CD4-positive, alpha-beta T cell treated with Interleukin-6 at 100 ng/mL for 8 hours (primary cell): Measurements from ENCODE around the gene KCNMA1.
"Not testable (repeated sequence)": the region's sequence is repeated elsewhere in the genome, so short reads cannot be mapped to it uniquely, and the experiment has no call there.

Experiments
- DNase-seq: peaks from one replicate; pipeline ENCODE4 v3.0.0-alpha.2; 2020; ENCODE audit warnings: mixed read lengths, low spot score

KCNMA1 gene

DNA sequence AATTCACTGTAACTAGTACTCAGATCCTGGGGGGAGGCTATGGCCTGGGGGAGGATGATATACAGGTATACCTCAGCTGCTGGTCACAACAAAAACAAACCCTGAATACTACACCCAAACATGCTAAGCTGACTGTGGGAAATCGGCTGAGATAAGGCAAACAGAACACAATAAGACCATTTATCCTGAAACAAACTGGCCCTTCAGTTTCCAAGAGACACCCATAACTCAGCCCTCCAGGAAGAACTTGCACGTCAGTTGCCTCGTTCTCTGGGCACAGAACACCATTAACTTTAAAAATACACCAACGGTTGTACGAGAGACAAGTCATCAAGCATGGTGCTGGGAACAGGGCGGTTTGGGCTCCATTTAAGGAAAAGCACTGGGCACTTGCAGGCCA, 24.1 kb upstream of the KCNMA1 start:
- DNase-seq = no peak

DNA sequence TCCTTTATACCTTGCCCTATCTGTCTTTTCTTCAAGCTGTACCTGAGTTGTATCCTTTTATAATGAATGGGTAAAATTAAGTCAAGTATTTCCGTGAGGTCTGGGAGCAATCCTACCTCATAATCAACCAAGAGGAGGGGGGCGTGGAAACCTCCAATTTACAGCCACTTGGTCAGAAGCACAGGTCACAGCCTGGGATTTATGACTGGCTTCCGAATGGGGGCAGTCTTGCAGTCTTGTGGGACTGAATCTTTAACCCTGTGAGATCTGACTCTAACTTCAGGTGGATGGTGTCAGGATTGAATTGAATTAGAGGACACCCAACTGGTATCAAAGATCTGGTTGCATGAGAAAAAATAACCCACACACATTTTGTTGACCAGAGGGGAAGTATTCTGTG, 23.5 kb upstream of the KCNMA1 start:
- DNase-seq = no peak

GRCh38 chr10:77659046-77659670, 21.6 kb upstream of the KCNMA1 start:
- DNase-seq = not testable (repeated sequence)

- DNase-seq = no peak
Observed at GRCh38 chr10:77653210-77653609, 15.6 kb upstream of the KCNMA1 start.

- no peak for DNase-seq
Observed at GRCh38 chr10:77649333-77650331, 12.0 kb upstream of the KCNMA1 start.

GRCh38 chr10:77648472-77648871, 10.9 kb upstream of the KCNMA1 start:
- no peak for DNase-seq

- DNase-seq = no peak
Observed at GRCh38 chr10:77647543-77648293, 10.1 kb upstream of the KCNMA1 start.

GRCh38 chr10:77644557-77645243, 7.1 kb upstream of the KCNMA1 start:
- no peak for DNase-seq

- DNase-seq = no peak
Observed at GRCh38 chr10:77643795-77644468, 6.3 kb upstream of the KCNMA1 start.

GRCh38 chr10:77641788-77642397, 4.3 kb upstream of the KCNMA1 start:
- peak; percentile 28 for DNase-seq

- DNase-seq = no peak
Observed at GRCh38 chr10:77641344-77641743, 3.7 kb upstream of the KCNMA1 start.

DNA sequence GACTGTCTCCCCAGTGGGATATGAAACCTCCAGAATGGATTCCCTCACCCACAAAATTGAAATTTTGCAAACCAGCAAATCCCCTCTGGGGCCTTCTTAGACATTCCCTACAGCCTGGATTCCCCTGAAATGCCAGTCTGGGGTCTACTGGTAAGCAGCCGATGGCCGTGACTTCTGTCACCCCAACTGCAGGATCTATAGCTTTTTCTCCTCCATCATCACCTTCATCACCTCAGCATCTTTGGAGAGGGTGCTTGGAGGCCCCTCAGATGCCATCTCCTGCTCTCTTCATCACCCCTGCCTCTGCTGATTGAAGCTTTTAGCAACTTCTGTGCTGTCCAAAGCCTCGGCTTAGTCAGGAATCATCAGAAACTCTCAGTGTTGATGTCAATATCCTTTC, 2.6 kb upstream of the KCNMA1 start:
- DNase-seq = no peak

DNA sequence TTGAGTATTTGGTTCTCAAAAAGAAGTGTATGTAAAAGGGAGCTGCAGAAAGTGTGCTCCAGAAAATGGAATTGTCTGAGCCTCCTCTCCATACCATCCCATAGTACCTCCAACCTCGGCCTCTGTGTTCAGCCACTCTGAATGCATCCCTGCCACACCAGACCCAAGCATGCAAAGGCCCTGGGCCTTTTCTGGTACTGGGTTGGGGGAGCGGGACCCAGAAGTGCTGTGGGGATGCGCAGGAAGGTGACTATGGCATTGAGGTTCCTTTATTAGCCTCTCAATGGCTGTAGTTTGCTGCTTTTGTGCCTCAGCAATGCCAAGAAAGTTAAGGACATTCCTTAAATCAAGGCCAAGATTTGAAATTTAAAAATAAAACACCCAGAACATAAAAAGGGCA, 2.1 kb upstream of the KCNMA1 start:
- no peak for DNase-seq

DNA sequence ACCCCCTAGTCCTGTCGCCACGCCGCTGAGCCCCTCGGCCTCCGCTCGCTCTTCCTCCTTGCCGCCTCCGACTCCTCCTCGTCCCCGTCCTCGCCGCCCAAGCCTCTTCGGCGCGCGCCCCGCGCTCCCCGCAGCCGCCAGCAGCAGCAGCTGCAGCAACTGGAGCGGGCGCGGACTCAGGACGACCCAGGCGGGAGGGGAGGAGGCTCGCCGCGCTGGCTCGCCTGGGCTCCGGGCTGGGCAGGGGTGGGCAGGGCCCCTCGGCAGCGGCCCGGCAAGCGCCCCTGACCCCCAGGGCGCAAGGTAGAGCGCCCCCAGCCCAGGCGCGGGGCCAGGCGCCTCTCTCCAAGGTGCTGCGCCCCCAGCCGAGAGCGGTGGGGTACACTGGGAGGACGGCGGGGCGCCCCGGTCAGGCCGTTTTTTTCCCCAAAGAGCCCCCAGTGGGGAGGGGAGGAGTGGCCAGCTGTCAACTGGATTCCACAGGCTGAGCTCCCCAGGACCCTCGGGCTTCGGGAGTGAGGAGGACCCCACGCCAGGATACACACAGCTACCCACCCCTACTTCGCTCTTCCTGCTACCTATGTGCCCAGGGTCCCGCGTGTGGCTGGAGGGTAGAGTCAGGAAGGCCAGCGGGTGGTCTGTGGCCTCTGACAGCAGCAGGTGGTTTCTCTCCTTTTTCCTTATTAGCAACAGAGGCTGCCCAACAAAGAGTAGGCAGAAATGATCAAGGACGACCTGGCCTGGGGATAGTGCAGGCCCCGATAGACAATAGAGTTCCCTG, 903 bp upstream of the KCNMA1 start:
- DNase-seq = no peak

DNA sequence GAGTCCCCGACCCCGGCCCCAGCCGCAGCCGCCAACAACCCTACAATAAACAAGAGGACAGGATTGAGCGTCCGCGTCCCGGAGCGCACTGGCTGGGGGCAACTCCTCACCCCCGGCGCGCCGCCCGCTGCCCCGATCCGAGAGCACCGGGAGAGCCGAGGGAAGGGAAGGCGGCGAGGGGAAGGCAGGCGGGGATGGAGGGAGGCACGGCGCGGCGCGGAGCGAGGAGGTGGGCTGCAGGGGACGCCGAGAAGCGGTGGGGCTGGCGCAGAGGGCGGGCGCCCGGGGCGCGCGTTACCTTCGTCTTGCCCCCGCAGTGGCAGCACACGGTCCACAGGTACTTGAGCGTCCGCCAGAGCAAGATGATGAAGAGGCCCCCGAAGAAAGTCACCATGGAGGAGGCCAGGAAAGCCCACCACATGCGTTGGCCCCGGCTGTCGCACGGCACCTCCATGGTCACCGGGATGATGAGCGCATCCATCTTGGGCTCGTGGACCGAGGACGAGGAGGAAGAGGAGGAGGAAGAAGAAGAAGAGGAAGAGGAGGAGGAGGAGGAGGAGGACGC, 559 bp downstream of the KCNMA1 start:
- DNase-seq = no peak

GRCh38 chr10:77636282-77636966, 1.2 kb downstream of the KCNMA1 start:
- no peak for DNase-seq

GRCh38 chr10:77635402-77636227, 2.0 kb downstream of the KCNMA1 start:
- no peak for DNase-seq

GRCh38 chr10:77634939-77635338, 2.7 kb downstream of the KCNMA1 start:
- no peak for DNase-seq
